SU-DHL-6 (cell line): Measurements from ENCODE around the gene NKAIN4.

Experiments used
- H2AFZ ChIP-seq: fragments of 200-600 bp; sonication (generic); 2 replicates; pipeline ENCODE4 v1.6.1; 2014; ENCODE audit warnings: low read depth, mild to moderate bottlenecking, moderate library complexity, mixed read lengths, antibody characterized with exemption, low read length; ENCODE audit not compliant: severe bottlenecking
- H3F3A ChIP-seq: fragments of 200-600 bp; shearing (Covaris generic); 2 replicates; pipeline ENCODE4 v1.6.0; 2016; ENCODE audit warnings: antibody characterized with exemption, mild to moderate bottlenecking; ENCODE audit not compliant: insufficient read depth
- H3K27ac ChIP-seq: fragments of 200-600 bp; sonication (generic); 2 replicates; pipeline ENCODE4 v1.5.1; 2016; ENCODE audit warnings: low read depth, mild to moderate bottlenecking, low read length, moderate library complexity, mixed read lengths
- H3K27me3 ChIP-seq: fragments of 200-600 bp; sonication (generic), shearing (Covaris generic); 2 replicates; pipeline ENCODE4 v1.6.0; 2014; ENCODE audit warnings: mild to moderate bottlenecking, low read length
- H3K36me3 ChIP-seq: fragments of 200-600 bp; sonication (generic); 2 replicates; pipeline ENCODE4 v1.6.1; 2014; ENCODE audit warnings: mild to moderate bottlenecking, low read length, mixed read lengths
- H3K4me2 ChIP-seq: fragments of 300-600, 200-600 bp; shearing (Covaris generic), sonication (generic); 2 replicates; pipeline ENCODE4 v1.6.0; 2014; ENCODE audit warnings: low read length, low read depth, mild to moderate bottlenecking; ENCODE audit not compliant: poor library complexity, severe bottlenecking
- H3K4me3 ChIP-seq: fragments of 200-600 bp; sonication (generic); 2 replicates; pipeline ENCODE4 v1.5.1; 2014; ENCODE audit warnings: antibody characterized with exemption, low read length, mild to moderate bottlenecking, mixed read lengths; ENCODE audit not compliant: insufficient read depth, poor library complexity, severe bottlenecking
- H3K79me2 ChIP-seq: fragments of 200-600 bp; sonication (generic); 2 replicates; pipeline ENCODE4 v1.6.1; 2014; ENCODE audit warnings: mild to moderate bottlenecking, low read length, moderate library complexity; ENCODE audit not compliant: insufficient read depth
- H3K9ac ChIP-seq: fragments of 200-600 bp; sonication (generic); 2 replicates; pipeline ENCODE4 v1.7.0; 2014; ENCODE audit warnings: mild to moderate bottlenecking, low read length
- H3K9me2 ChIP-seq: fragments of 200-600 bp; sonication (generic); replicated peaks from 2 replicates; pipeline ENCODE4 v1.6.1; 2014; ENCODE audit warnings: low read length; ENCODE audit not compliant: insufficient read depth
- H3K9me3 ChIP-seq: fragments of 200-600 bp; sonication (generic); 2 replicates; pipeline ENCODE4 v1.6.1; 2014; ENCODE audit warnings: low read length, mixed read lengths; ENCODE audit not compliant: insufficient read depth
- H4K20me1 ChIP-seq: fragments of 200-600 bp; sonication (generic); 2 replicates; pipeline ENCODE4 v1.6.1; 2014; ENCODE audit warnings: low read depth, mild to moderate bottlenecking, antibody characterized with exemption, low read length, moderate library complexity, mixed read lengths
- CTCF ChIP-seq: fragments of 200-600 bp; sonication (generic); IDR thresholded peaks from one replicate; pipeline ENCODE4 v1.5.1; 2017; ENCODE audit warnings: antibody characterized with exemption, mild to moderate bottlenecking, low read length, moderate library complexity; ENCODE audit not compliant: insufficient read depth, poor library complexity, severe bottlenecking
- EZH2phosphoT487 ChIP-seq: fragments of 200-600 bp; sonication (generic), shearing (Covaris generic); conservative IDR thresholded peaks from 2 replicates; pipeline ENCODE4 v1.6.1; 2018; ENCODE audit warnings: mild to moderate bottlenecking, antibody characterized with exemption, low read length, moderate library complexity, mixed read lengths

Gene NKAIN4

GRCh38 chr20:63276956-63277355 lies 22.7 kb upstream of the NKAIN4 start:
- Histone ChIP-seq H3K36me3 (no peaks in the 10 kb centered on the region), H3K9me2 (no peaks in the 10 kb centered on the region), H3K4me2 (no peak overlapping the region), H3K27me3 (no peaks in the 10 kb centered on the region), H3K79me2 (peaks cover 30% of the 10 kb centered on the region), H4K20me1 (no peaks in the 10 kb centered on the region), H3K9ac (no peak overlapping the region), H3F3A (no peaks in the 10 kb centered on the region), H3K4me3 (no peak overlapping the region), H2AFZ (no peak overlapping the region), H3K27ac (no peak overlapping the region), H3K9me3 (no peaks in the 10 kb centered on the region)
- TF ChIP-seq EZH2phosphoT487 (no peak), CTCF (no peak)

- no peak overlapping the region for H3K9ac ChIP-seq
- no peaks in the 10 kb centered on the region for H3K9me3 ChIP-seq
- no peaks in the 10 kb centered on the region for H3K36me3 ChIP-seq
- H3F3A ChIP-seq = no peaks in the 10 kb centered on the region
- peaks cover 30% of the 10 kb centered on the region for H3K79me2 ChIP-seq
- no peak overlapping the region for H3K27ac ChIP-seq
- TF ChIP-seq CTCF = no peak
- TF ChIP-seq EZH2phosphoT487 = no peak
- H3K27me3 ChIP-seq = no peaks in the 10 kb centered on the region
- no peak overlapping the region for H2AFZ ChIP-seq
- H4K20me1 ChIP-seq = no peaks in the 10 kb centered on the region
- H3K4me2 ChIP-seq = no peak overlapping the region
- no peaks in the 10 kb centered on the region for H3K9me2 ChIP-seq
- H3K4me3 ChIP-seq = no peak overlapping the region
These were observed 21.6 kb upstream of the NKAIN4 start for GRCh38 chr20:63275825-63276224.

GRCh38 chr20:63274381-63275228 lies 20.3 kb upstream of the NKAIN4 start:
- no peak overlapping the region for H3K9ac ChIP-seq

More at GRCh38 chr20:63274381-63275228, 20.3 kb upstream of the NKAIN4 start:
- TF ChIP-seq EZH2phosphoT487 (no peak), CTCF (no peak)
- no peaks in the 10 kb centered on the region for H3K9me2 ChIP-seq
- no peak overlapping the region for H3K27ac ChIP-seq
- H3K4me3 ChIP-seq = no peak overlapping the region
- H3K36me3 ChIP-seq = no peaks in the 10 kb centered on the region
- peaks cover 30% of the 10 kb centered on the region for H3K79me2 ChIP-seq
- no peak overlapping the region for H2AFZ ChIP-seq
- H3K9me3 ChIP-seq = no peaks in the 10 kb centered on the region
- no peak overlapping the region for H3K4me2 ChIP-seq
- no peaks in the 10 kb centered on the region for H4K20me1 ChIP-seq
- H3K27me3 ChIP-seq = no peaks in the 10 kb centered on the region
- no peaks in the 10 kb centered on the region for H3F3A ChIP-seq
